OCI-LY3 (cell line): Measurements from ENCODE around the gene CSNK1G2.

Experiments
- H2AFZ ChIP-seq: fragments of 200-600, 300-600 bp; shearing (Covaris generic); 2 replicates; pipeline ENCODE4 v1.6.0; 2014; ENCODE audit warnings: antibody characterized with exemption, low read depth, low read length
- H3K27ac ChIP-seq: fragments of 200-600, 300-600 bp; sonication (generic); 2 replicates; pipeline ENCODE4 v1.5.1; 2014; ENCODE audit warnings: mild to moderate bottlenecking, low read length, moderate library complexity, mixed read lengths
- H3K27me3 ChIP-seq: fragments of 200-600, 300-600 bp; sonication (generic); 2 replicates; pipeline ENCODE4 v1.6.1; 2014; ENCODE audit warnings: low read depth, low read length, mixed read lengths
- H3K36me3 ChIP-seq: fragments of 200-600, 300-600 bp; sonication (generic); replicated peaks from 2 replicates; pipeline ENCODE3; 2014; ENCODE audit warnings: low read depth, low read length, mixed read lengths
- H3K4me1 ChIP-seq: fragments of 300-600, 200-600 bp; sonication (generic); 2 replicates; pipeline ENCODE4 v1.6.1; 2014; ENCODE audit warnings: low read length, mixed read lengths
- H3K4me2 ChIP-seq: fragments of 200-600, 300-600 bp; sonication (generic); 2 replicates; pipeline ENCODE4 v1.6.1; 2014; ENCODE audit warnings: low read length, mixed read lengths
- H3K4me3 ChIP-seq: fragments of 300-600, 200-600 bp; sonication (generic); 2 replicates; pipeline ENCODE4 v1.5.1; 2014; ENCODE audit warnings: antibody characterized with exemption, mild to moderate bottlenecking, low read length, moderate library complexity
- H3K79me2 ChIP-seq: fragments of 300-600, 200-600 bp; shearing (Covaris generic); 2 replicates; pipeline ENCODE4 v1.6.1; 2014; ENCODE audit warnings: mild to moderate bottlenecking, low read length, mixed read lengths
- H3K9ac ChIP-seq: fragments of 300-600, 200-600 bp; shearing (Covaris generic); 2 replicates; pipeline ENCODE4 v1.6.0; 2014; ENCODE audit warnings: mild to moderate bottlenecking, low read length, moderate library complexity
- H3K9me3 ChIP-seq: fragments of 200-600, 300-600 bp; shearing (Covaris generic); 2 replicates; pipeline ENCODE4 v1.6.1; 2014; ENCODE audit warnings: low read length, mixed read lengths; ENCODE audit not compliant: insufficient read depth
- H4K20me1 ChIP-seq: fragments of 200-600, 300-600 bp; sonication (generic); 2 replicates; pipeline ENCODE4 v1.6.1; 2016; ENCODE audit warnings: low read length, mixed read lengths; ENCODE audit not compliant: insufficient read depth
- CTCF ChIP-seq: fragments of 200-600, 300-600 bp; sonication (generic); IDR thresholded peaks from 2 replicates; pipeline ENCODE4 v1.5.1; 2014; ENCODE audit warnings: antibody characterized with exemption, low read length, low read depth
- EZH2phosphoT487 ChIP-seq: fragments of 200-600 bp; shearing (Covaris generic); IDR thresholded peaks from 2 replicates; pipeline ENCODE4 v1.6.1; 2018; ENCODE audit warnings: antibody characterized with exemption, mixed run types, low read depth

CSNK1G2 gene

GRCh38 chr19:1913781-1914577 lies 27.0 kb upstream of the CSNK1G2 start:
- H3K4me2 ChIP-seq, result no peak overlapping the region
- TF ChIP-seq CTCF (no peak), EZH2phosphoT487 (no peak)
- H3K36me3 ChIP-seq, result peaks cover 57% of the 10 kb centered on the region
- no peaks in the 10 kb centered on the region for H3K27me3 ChIP-seq
- no peak overlapping the region for H3K27ac ChIP-seq
- H3K79me2 ChIP-seq, result peaks cover 65% of the 10 kb centered on the region
- no peak overlapping the region for H3K9ac ChIP-seq
- no peaks in the 10 kb centered on the region for H3K9me3 ChIP-seq
- no peak overlapping the region for H3K4me3 ChIP-seq
- H4K20me1 ChIP-seq, result peaks cover 60% of the 10 kb centered on the region
- no peaks in the 10 kb centered on the region for H3K4me1 ChIP-seq
- no peak overlapping the region for H2AFZ ChIP-seq

- Histone ChIP-seq H3K27me3 (no peaks in the 10 kb centered on the region), H3K4me2 (no peak overlapping the region), H3K4me3 (no peak overlapping the region), H3K9ac (no peak overlapping the region), H3K9me3 (no peaks in the 10 kb centered on the region), H4K20me1 (peaks cover 51% of the 10 kb centered on the region), H3K36me3 (peaks cover 55% of the 10 kb centered on the region), H3K27ac (no peak overlapping the region), H3K4me1 (peaks cover under 1% of the 10 kb centered on the region; the same call in 1 of the 2 replicates), H3K79me2 (peaks cover 56% of the 10 kb centered on the region), H2AFZ (no peak overlapping the region)
- TF ChIP-seq EZH2phosphoT487, result no peak
- no peak for TF ChIP-seq CTCF
Measured at GRCh38 chr19:1914826-1915341, 26.1 kb upstream of the CSNK1G2 start.

GRCh38 chr19:1917146-1917545 lies 23.8 kb upstream of the CSNK1G2 start:
- Histone ChIP-seq H3K4me3 (no peak overlapping the region), H3K4me2 (no peak overlapping the region), H2AFZ (no peak overlapping the region), H3K36me3 (peaks cover 61% of the 10 kb centered on the region), H3K9ac (no peak overlapping the region), H3K9me3 (no peaks in the 10 kb centered on the region), H3K79me2 (peaks cover 33% of the 10 kb centered on the region), H3K27me3 (no peaks in the 10 kb centered on the region), H3K4me1 (peaks cover 23% of the 10 kb centered on the region), H4K20me1 (peaks cover 36% of the 10 kb centered on the region), H3K27ac (no peak overlapping the region)
- TF ChIP-seq EZH2phosphoT487, result no peak
- no peak for TF ChIP-seq CTCF

- peaks cover 31% of the 10 kb centered on the region for H3K4me1 ChIP-seq
- peaks cover 28% of the 10 kb centered on the region for H4K20me1 ChIP-seq
- H3K27me3 ChIP-seq, result no peaks in the 10 kb centered on the region
- TF ChIP-seq EZH2phosphoT487, result no peak
- TF ChIP-seq CTCF, result no peak
- no peak overlapping the region for H2AFZ ChIP-seq
- H3K9me3 ChIP-seq, result no peaks in the 10 kb centered on the region
- H3K9ac ChIP-seq, result no peak overlapping the region
- H3K4me3 ChIP-seq, result no peak overlapping the region
- H3K27ac ChIP-seq, result no peak overlapping the region
- peaks cover 59% of the 10 kb centered on the region for H3K36me3 ChIP-seq
- H3K4me2 ChIP-seq, result no peak overlapping the region
- peaks cover 29% of the 10 kb centered on the region for H3K79me2 ChIP-seq
Measured at GRCh38 chr19:1917926-1918325, 23.0 kb upstream of the CSNK1G2 start.
